Activated CD4-positive, alpha-beta T cell treated with anti-CD3 and anti-CD28 coated beads, Interleukin-10, Interleukin-2, amounts not matched to agents 100 ng/mL and 50 ng/mL, durations not matched to agents 16 hours and 8 hours (primary cell): Measurements from ENCODE around the gene PTN.
"Not testable (repeated sequence)": the region's sequence is repeated elsewhere in the genome, so short reads cannot be mapped to it uniquely, and the experiment has no call there.

Source experiments
- DNase-seq: peaks from one replicate; pipeline ENCODE4 v3.0.0-alpha.2; 2020

PTN gene

DNA sequence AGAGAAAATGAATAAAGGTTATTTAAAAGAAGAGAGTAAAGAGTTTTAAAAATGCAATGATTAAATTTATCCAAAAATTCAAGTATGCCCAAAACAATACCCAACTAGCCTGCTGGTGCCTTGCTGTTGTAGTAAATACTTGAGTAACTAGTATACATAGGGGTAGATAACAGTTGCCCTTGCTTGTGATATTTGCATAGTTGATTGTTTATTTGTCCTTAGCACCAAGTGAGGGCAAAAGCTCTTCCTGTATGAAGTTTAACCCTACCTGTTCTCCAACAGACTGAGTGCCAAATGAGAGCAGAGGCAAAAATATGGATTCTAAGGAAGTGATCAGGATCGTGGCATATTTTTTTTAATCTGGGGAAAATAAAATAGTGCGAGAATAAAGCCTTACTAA, 85.0 kb downstream of the PTN start:
- DNase-seq = no peak

DNA sequence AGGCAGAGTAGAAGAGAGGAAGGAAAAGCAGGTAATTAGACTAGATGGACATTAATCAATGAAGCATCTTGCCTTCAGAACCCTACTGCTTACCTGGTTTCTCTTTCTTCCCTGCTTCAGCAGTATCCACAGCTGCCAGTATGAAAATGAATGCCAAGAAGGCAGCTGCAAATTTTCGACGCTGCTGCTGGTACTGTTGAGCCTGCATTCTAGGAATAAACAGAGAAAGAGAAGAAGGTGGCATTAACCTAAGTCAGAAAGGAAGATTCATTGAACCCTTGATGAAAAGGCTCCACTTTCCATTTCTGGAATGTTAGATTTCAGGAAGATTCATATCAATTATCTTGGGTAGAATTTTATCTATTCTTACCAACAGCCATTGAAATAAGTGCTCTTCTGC, 88.8 kb downstream of the PTN start:
- no peak for DNase-seq

DNA sequence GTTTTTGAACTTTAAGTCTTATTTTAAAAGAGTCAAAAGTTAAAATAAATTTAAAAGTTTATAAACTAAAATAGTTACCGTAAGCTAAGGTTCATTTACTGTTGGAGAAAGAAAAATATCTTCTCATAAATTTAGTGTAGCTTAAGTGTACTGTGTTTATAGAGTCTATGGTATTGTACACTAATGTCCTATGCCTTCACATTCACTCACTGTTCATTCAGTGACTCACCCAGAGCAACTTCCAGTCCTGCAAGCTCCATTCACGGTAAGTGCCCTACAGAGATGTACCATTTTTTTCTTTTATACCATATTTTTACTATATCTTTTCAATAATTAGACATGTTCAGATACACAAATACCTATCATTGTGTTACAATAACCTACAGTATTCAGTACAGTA, 97.6 kb downstream of the PTN start:
- DNase-seq = no peak

DNA sequence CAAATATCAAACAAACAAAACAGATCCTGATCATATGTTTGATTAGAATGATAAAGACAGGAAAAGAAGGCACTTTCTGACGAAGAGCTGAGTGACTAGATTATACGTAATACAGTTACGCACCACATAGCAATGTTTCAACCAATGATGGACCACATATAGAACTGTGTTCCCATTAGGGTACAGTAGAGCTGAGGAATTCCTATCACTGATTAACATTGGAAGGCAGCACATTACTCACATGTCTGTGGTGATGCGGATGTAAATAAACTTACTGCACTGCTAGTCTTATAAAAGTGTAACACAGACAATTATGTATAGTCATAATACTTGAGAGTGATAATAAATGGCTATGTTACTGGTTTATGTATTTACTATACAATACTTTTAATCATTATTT, 98.3 kb downstream of the PTN start:
- no peak for DNase-seq

DNA sequence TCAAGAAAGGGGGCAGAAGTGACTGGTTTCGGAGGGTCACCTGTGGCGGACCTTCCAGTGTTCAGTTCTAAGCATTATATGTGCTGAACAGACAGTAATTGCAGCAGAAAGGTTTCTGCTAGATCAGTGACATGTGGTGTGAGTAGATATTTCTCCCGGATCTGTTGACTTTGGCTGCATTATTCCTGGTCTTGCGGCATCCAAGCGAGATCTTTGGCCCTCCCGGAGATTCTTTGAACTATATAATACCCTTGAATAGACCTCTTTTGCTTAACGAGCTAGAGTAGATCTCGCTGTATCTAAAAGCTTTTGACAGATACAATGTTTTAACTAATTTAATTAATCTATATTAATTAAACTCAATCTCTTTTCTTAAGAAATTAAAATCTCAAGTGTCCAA, 99.8 kb downstream of the PTN start:
- no peak for DNase-seq

DNA sequence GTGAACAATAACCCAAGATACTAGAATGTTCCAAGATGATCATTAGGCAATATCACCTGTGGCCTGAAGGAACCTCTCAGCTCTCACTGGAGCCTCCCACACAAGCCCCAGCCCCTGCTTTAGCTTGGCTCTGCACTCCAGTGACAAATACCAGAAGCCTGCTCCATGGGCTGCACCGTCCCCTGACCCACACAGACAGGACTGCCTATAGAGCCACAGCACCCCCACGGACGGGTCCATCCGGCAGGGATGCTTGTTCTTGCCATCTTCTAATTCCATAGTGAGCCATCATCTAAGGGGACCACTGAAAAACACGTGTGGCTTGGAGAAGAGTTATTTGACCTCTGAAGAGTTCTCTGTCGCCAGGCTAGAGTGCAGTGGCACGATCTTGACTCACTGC, 100.9 kb downstream of the PTN start:
- DNase-seq = no peak

DNA sequence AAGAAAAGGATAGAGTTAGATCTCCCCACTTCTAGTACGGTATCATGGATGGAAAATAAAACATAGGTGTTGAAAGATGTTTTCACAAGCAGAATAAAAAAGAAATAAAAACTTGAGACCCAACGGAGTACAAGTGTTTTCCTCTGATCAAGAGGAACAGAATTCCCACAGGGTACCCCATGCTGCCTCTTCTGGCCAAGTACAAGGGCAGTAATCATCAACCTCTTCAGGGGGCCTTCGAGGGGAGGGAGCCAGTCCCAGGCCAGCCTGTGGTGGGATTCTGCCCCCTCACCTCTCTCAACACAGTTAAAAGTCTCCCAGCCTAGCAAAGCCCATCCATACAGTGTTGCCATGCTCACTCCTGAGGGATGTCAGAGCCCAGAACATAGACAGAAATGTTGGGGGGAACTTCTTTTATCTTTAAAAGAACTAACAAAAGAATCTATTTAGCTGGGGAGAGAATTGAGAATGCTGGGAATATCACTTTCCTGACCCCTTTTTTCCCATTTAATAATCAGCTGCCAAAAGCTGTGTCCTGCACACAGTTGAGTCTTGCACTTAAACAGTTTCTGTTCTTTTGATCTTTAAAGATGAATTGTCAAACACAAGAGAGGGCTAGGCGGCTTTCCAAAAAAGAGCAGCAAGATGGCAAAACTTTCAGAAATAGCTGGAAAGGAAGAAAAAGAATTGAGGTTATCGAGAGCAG, 101.7 kb downstream of the PTN start:
- no peak for DNase-seq

DNA sequence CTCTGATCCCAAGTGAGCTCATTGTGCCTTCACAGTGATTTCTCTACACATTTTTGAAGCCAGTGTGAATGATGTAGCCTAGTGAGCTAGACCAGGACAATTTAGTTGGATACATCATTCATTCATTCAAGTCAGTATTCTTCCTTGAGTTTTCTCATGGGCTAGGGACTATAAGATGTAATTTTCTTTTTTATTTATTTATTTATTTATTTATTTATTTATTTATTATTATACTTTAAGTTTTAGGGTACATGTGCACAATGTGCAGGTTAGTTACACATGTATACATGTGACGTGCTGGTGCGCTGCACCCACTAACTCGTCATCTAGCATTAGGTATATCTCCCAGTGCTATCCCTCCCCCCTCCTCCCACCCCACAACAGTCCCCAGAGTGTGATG, 104.3 kb downstream of the PTN start:
- DNase-seq = not testable (repeated sequence)

DNA sequence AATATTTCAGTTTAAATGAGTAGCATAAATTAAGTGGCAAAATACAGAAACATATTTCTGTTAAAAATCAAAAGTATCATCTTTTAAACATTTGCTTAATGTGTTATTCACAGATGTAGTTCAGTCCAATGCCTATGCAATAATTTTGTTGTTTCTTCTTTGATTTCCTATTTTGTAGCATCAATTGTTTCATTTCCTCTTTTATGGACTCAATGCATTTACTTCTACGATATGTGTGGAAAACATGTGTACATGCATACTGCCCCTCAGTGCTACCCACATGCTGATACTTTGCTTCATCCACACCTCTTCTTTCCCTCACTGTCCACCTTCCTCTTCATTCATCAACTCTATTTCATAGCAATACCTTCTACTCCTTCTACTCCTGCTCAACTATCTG, 108.1 kb downstream of the PTN start:
- no peak for DNase-seq

DNA sequence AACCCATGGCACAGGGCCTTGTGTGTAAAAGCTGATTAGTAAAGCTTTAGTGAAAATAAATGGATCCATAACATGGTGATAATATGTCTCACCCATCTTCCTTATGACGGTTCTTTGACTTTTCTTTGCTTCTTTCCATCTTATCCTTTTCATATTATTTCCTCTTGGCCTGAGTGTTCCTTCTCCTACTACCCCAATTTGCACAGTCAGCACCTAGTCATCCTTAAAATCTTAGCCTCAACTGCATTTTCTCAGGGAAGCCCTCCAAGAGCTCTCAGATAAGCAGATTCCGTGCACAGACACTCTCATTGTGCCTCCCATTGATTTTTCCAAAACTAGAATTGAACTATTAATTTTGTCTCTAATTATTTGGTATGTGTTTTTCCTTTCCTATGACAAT, 112.4 kb downstream of the PTN start:
- no peak for DNase-seq

DNA sequence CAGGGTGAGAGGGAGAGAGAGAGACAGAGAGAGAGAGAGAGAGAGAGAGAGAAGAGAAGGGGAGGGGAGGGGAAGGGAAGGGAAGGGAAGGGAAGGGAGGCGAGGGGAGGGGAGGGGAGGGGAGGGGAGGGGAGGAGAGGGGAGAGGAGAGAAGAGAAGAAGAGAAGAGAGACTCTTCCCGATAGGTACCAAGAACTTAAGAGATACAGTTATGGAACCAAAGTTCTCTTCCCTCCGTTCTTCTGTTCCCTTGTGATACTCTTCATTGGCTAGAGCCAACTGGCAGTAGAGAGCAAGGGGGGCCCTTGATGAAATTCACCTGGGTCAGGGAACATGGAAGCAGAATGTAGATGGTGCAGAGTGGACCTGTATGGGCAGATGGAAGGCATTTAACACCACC, 122.1 kb downstream of the PTN start:
- DNase-seq = no peak

DNA sequence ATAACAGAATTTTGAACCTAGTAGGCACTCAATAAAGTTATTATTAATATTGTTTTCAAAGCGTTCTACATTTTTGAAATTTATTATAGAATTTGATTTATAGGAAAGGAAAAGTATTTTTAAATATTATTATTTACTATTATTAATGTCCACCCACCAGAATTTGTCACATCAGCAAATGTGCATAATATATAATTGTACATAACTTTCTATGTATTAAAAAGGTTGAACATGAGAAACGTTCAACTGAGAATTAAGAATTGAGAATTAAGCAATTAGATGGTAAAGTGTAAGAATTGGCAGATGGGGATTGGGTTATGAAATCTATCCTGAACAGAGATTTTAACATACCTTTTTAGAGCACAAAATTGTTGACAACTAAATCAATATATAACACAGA, 129.8 kb downstream of the PTN start:
- DNase-seq = no peak

DNA sequence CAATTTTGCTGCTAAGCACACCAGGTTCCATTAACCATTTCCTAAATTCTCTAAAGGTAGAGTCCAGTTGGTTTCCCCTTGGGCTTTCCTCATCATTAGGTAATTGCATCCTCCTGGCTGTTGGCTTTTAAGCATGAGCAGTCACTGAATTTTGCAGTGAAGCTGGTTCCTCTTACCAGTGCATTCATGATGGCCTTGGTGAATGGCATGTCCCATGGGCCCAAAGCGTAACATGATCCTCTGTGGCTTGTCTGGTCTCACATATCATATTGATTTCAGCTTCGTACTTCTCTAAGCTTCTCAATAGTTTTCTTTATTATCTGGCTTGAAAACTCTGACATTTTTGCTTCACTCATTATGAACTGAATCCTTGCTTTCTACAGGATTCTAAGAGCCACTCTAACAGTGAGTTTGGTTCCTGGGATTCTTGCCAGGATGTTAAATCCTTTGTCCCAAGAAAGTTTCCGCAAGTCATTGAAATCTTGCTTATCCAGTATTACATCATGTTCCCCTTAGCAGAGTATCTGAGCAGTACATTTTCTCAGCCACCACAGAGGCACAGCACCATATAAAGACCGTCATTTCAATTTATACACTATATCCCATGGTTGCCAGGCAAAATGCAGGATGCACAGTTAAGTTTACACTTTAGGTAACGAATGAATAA, 134.2 kb downstream of the PTN start:
- DNase-seq = no peak

DNA sequence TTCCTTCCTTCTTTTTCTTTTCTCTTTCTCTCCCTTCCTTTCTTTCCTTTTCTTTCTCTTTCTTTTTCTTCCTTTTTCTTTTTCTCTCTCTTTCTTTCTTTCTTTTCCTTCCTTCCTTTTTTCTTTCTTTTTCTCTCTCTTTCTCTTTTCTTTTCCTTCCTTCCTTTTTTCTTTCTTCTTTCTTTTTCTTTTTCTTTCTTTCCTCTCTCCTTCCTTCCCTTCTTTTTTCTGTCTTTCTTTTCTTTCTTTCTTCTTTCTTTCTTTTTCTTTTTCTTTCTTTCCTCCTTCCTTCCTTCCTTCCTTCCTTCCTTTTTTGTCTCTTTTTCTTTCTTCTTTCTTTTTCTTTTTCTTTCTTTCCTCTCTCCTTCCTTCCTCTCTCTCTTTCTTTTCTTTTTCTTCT, 136.8 kb downstream of the PTN start:
- DNase-seq = no peak

DNA sequence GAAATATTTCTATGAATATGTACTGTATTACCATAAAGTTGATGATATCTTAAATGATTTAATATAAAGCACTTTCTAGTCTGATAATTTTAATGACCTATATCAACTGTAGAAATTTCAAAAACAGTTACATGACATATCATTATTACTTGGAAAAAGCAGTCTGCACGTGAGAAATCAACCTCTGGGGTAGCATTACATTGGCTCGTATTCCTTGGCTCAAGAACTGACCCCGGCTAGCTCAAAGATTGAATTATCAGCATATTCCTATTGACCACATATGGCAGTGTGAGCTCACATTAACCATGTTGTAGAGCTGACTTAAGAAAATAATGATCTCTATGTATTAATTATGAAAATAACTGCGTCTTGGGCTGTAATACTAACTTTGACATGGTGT, 139.3 kb downstream of the PTN start:
- no peak for DNase-seq

DNA sequence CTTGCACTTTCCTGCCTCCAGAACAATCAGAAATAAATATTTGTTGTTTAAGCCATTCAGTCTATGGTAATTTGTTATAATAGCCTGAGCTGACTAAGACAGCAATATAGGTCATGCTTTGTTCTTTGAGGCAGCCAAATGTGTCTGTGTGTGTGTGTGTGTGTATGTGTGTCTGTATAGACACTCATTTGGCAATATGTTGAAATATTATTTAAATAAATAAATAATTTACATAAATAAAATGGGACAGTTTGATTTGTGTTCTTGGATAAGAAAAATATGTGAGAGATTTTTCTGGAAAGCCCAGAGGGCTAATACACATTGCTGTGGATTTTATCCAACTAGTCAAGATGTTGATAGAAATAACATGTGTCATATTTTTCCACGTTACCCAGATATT, 140.2 kb downstream of the PTN start:
- DNase-seq = no peak

DNA sequence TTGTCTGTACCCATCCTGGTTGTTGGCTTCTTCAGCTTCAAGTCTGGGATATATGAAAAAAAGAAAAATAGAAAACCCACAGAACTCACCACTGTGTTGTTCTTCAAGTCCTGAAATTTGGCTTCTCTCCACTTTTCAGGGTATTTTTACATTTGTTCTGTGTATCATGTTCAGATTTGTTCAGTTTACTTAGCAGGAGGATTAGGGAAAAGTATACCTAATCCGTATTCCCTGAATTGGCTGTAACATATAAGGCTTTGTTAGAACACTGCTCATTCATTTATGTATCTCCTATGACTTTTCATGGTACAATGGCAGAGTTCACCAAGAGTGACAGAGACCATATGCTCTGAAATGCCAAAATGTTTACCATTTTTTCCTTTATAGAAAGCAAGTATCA, 146.9 kb downstream of the PTN start:
- no peak for DNase-seq

DNA sequence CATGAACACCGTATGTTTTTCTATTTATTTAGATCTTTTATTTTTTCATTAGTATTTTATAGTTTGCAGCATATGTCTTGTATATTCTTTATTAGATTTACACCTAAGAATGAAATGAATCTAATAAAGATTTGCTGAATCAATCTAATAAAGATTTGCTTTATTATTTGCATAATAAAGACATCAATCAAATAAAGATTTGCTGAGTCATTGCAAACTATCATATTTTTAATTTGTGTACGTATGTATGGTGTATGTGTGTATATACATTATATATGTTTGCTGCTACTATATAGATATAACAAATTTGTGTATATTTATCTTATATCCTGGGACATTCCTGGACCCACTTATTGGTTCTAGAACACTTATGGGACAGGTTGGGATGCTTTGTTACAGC, 147.5 kb downstream of the PTN start:
- no peak for DNase-seq

DNA sequence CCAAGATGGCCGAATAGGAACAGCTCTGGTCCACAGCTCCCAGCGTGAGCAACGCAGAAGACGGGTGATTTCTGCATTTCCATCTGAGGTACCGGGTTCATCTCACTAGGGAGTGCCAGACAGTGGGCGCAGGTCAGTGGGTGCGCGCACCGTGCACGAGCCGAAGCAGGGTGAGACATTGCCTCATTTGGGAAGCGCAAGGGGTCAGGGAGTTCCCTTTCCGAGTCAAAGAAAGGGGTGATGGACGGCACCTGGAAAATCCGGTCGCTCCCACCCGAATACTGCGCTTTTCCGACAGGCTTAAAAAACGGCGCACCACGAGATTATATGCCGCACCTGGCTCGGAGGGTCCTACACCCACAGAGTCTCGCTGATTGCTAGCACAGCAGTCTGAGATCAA, 161.9 kb downstream of the PTN start:
- not testable (repeated sequence) for DNase-seq
